ENCODE results near the gene DAPK1.

- no peak for TF ChIP-seq POLR2AphosphoS5 (IDR thresholded peaks at IDR 0.05; ENCODE audit: low read depth, low read length)
- no peak for TF ChIP-seq POLR2A (IDR thresholded peaks at IDR 0.05; ENCODE audit: low read depth, low read length)
- no peak for TF ChIP-seq SPI1 (IDR thresholded peaks at IDR 0.05; ENCODE audit: low read depth, low read length)
- TF ChIP-seq PAX5 (IDR thresholded peaks at IDR 0.05; ENCODE audit: insufficient read depth, low read length, severe bottlenecking) = no peak
These were observed 150.9 kb downstream of the DAPK1 start for GRCh38 chr9:87648606-87649005.

Data from GM12891 (cell line).